ENCODE results near the gene KCTD7. TPM values are rescaled to one million over a fixed set of nuclear protein-coding genes. Genes with fewer than 3 reads are reported as not detected.
A peak's percentile ranks its signal among the peaks of the same experiment; 100 is the strongest.
"Not testable (repeated sequence)": the region's sequence is repeated elsewhere in the genome, so short reads cannot be mapped to it uniquely, and the experiment has no call there.

Gene KCTD7
- total RNA-seq, 1 experiment from 2014 or later: 11.6 TPM

GRCh38 chr7:66672432-66673123, 43.9 kb downstream of the KCTD7 start:
- not testable (repeated sequence) for H3K36me3 ChIP-seq (replicated peaks; ENCODE audit: control insufficient read depth, insufficient read depth, low read length); H3K27me3 ChIP-seq (ENCODE audit: control insufficient read depth, insufficient read depth, low read length); DNase-seq; H3K4me3 ChIP-seq (ENCODE audit: insufficient read depth, low read depth, low read length)

DNA sequence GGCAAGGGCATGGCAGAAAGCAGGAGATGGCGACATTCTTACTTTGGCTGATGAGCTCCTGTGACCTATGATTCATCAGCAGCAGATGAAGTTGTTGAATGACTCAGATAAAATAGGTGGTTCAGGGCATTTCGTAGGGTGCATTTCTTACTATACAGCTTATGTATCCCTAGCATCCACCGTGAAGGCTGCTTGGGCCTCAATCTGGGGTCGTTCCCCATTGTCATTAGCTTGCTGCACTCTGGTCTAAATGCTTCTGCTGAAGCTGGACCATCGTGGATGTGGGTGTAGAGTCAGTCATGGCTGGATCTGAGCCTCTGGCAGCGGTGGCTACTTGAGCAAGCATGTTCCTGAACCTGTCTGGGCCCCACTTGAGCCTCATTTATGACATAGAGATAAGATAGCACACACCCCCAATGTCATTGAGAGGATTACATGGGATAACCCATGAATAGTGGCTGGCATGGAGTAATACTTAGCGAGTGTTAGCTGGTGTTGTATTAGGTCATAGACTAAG, 44.5 kb downstream of the KCTD7 start:
- not testable (repeated sequence) for DNase-seq; H3K27me3 ChIP-seq (ENCODE audit: control insufficient read depth, insufficient read depth, low read length); H3K4me3 ChIP-seq (ENCODE audit: insufficient read depth, low read depth, low read length); H3K36me3 ChIP-seq (replicated peaks; ENCODE audit: control insufficient read depth, insufficient read depth, low read length)

DNA sequence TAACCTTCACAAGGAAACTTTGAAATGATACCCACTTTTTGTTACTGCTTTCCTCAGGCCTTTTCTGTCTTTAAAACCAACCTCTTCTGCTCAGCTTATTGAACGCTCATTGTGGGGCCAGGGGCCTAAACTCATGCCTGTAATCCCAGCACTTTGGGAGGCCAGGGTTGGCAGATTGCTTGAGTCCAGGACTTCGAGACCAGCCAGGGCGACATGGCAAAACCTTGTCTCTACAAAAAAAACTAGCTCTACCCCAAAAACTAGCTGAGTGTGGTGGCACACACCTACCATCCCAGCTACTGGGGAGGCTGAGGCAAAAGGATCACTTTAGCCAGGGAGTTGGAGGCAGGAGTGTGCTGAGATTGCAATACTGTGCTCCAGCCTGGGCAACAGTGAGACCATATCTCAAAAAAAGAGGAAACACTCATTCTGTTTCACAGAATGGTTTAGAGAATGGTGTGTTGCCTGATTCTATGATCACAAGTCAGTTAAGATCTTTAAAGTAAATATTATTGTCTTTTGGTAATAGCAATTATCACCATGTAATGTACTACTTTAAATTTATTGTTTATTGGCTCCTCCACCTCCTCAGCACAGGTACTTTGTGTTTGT, 51.1 kb downstream of the KCTD7 start:
- no peak overlapping the region for H3K4me3 ChIP-seq (ENCODE audit: insufficient read depth, low read depth, low read length)
- peaks cover 3% of the 10 kb centered on the region for H3K27me3 ChIP-seq (ENCODE audit: control insufficient read depth, insufficient read depth, low read length)
- no peak for DNase-seq
- H3K36me3 ChIP-seq (replicated peaks; ENCODE audit: control insufficient read depth, insufficient read depth, low read length): no peaks in the 10 kb centered on the region

DNA sequence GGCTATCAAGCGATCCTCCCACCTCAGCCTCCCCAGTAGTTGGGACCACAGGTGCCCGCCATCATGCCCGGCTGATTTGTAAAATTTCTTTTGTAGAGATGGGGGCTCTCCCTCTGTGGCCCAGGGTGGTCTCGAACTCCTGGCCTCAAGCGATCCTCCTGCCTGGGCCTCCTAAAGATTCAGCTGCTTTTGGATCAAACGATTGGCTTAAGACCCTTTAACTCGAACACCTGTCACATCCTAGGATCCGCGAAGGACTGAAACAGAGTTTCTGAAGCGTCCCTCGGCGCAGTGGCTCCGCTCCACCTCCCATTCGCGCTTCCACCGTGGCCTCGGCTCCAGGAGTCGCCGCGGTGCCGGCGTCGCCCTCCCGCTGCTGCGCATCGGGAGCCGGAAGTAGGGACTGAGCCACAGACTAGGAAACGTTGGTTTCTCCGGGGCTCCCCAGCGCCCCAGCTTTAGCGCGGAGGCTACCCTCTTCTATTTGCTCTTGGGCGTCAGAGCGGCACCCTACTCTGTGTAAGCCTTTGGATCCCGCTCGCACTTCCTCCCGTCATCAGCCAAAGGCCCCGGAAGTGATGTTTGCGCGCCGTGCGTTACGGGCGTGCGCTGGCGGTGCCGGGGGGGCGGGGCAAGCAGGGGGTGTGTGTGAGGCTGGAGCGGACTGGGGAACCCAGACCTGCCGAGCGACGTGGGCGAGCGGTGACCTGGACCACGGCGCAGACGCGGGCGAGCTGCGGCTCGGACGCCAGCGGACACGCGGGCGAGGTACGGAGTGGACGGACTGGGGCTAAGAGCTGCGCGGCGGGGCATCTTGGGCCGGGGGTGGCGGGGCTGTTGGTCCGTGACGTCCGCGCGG, 53.0 kb downstream of the KCTD7 start:
- DNase-seq: peak; percentile 97
- Histone ChIP-seq H3K36me3 (replicated peaks; ENCODE audit: control insufficient read depth, insufficient read depth, low read length) (no peaks in the 10 kb centered on the region), H3K4me3 (ENCODE audit: insufficient read depth, low read depth, low read length) (peak overlapping the region; percentile 91), H3K27me3 (ENCODE audit: control insufficient read depth, insufficient read depth, low read length) (peaks cover 3% of the 10 kb centered on the region)

- Histone ChIP-seq H3K36me3 (replicated peaks; ENCODE audit: control insufficient read depth, insufficient read depth, low read length) (no peaks in the 10 kb centered on the region), H3K27me3 (ENCODE audit: control insufficient read depth, insufficient read depth, low read length) (peaks cover 3% of the 10 kb centered on the region), H3K4me3 (ENCODE audit: insufficient read depth, low read depth, low read length) (peak overlapping the region; percentile 91)
- no peak for DNase-seq
These were observed 53.8 kb downstream of the KCTD7 start for GRCh38 chr7:66682350-66683093.

DNA sequence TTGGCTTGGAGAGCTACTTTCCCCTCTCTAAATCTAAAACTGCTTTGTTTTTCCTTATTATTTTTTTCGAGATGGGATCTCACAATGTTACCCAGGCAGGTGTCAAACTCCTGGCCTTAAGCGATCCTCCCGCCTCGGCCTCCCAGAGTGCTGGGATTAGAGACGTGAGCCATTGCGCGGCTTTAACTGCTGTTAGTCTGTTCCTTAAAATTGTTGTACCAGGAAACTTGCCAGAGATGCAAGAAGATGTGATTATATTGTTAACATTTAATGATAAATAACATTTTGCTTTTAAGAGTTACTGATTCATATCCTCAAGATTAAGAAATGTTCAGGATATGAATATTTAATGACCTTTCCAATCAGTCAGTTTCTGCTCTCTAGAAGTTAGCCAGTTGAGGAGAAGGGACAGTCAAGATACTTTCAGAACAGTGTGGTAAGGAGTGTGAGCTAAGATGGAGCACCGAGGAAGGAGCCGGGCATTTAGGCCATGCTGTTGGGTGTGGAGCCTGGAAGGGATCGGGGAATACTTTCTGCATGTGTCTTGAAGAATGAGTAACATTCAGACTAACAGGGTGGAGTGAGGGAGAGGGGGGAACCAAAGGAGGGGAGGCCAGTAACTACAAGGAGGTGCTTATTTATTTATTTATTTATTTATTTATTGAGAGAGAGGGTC, 54.6 kb downstream of the KCTD7 start:
- not testable (repeated sequence) for DNase-seq; H3K27me3 ChIP-seq (ENCODE audit: control insufficient read depth, insufficient read depth, low read length)
- H3K4me3 ChIP-seq (ENCODE audit: insufficient read depth, low read depth, low read length): peak overlapping the region; percentile 91; the same call in 1 of the 2 replicates

GRCh38 chr7:66683770-66684123, 55.1 kb downstream of the KCTD7 start:
- Histone ChIP-seq H3K27me3 (ENCODE audit: control insufficient read depth, insufficient read depth, low read length) (peaks cover 3% of the 10 kb centered on the region), H3K4me3 (ENCODE audit: insufficient read depth, low read depth, low read length) (no peak overlapping the region), H3K36me3 (replicated peaks; ENCODE audit: control insufficient read depth, insufficient read depth, low read length) (no peaks in the 10 kb centered on the region)
- no peak for DNase-seq

More for the DNA sequence above, 54.6 kb downstream of the KCTD7 start:
- H3K36me3 ChIP-seq (replicated peaks; ENCODE audit: control insufficient read depth, insufficient read depth, low read length): not testable (repeated sequence)

GRCh38 chr7:66685663-66686062, 57.0 kb downstream of the KCTD7 start:
- not testable (repeated sequence) for H3K27me3 ChIP-seq (ENCODE audit: control insufficient read depth, insufficient read depth, low read length); DNase-seq; H3K4me3 ChIP-seq (ENCODE audit: insufficient read depth, low read depth, low read length); H3K36me3 ChIP-seq (replicated peaks; ENCODE audit: control insufficient read depth, insufficient read depth, low read length)

DNA sequence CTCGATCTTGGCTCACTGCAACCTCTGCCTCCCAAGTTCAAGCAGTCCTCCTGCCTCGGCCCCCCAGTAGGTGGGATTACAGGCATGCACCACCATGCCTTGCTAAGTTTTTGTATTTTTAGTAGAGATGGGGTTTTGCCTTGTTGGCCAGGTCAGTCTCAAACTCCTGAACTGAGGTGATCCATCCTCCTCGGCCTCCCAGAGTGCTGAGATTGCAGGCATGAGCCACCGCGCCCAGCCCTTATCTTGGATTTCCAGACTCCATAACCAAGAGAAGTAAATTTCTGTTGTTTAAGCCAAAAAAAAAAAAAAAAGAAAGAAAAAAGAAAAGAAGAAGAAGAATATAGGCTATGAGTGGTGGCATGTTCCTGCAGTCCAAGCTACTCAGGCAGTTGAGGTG, 58.5 kb downstream of the KCTD7 start:
- Histone ChIP-seq H3K27me3 (ENCODE audit: control insufficient read depth, insufficient read depth, low read length) (peaks cover 3% of the 10 kb centered on the region), H3K36me3 (replicated peaks; ENCODE audit: control insufficient read depth, insufficient read depth, low read length) (no peaks in the 10 kb centered on the region), H3K4me3 (ENCODE audit: insufficient read depth, low read depth, low read length) (no peak overlapping the region)
- no peak for DNase-seq

- H3K27me3 ChIP-seq (ENCODE audit: control insufficient read depth, insufficient read depth, low read length); DNase-seq; H3K4me3 ChIP-seq (ENCODE audit: insufficient read depth, low read depth, low read length); H3K36me3 ChIP-seq (replicated peaks; ENCODE audit: control insufficient read depth, insufficient read depth, low read length): not testable (repeated sequence)
These were observed 59.0 kb downstream of the KCTD7 start for GRCh38 chr7:66687672-66688071.

DNA sequence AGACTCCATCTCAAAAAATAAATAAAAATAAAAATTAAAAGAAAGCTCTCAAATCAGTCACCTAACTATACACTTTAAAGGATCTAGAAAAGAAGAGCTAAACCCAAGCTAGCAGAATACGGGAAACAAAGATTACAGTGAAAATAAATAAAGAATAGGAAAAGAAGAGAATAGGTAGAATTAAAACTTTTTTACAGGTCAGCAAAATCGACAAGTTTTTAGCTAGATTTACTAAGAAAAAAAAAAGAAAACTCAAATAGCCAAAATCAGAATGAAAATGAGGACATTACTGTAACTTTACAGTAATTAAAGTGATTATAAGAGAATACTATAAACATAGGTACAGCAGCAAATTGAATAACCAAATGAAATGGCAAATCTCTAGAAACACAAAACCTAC, 60.4 kb downstream of the KCTD7 start:
- no peak for DNase-seq
- Histone ChIP-seq H3K36me3 (replicated peaks; ENCODE audit: control insufficient read depth, insufficient read depth, low read length) (no peaks in the 10 kb centered on the region), H3K27me3 (ENCODE audit: control insufficient read depth, insufficient read depth, low read length) (no peaks in the 10 kb centered on the region), H3K4me3 (ENCODE audit: insufficient read depth, low read depth, low read length) (no peak overlapping the region)

DNA sequence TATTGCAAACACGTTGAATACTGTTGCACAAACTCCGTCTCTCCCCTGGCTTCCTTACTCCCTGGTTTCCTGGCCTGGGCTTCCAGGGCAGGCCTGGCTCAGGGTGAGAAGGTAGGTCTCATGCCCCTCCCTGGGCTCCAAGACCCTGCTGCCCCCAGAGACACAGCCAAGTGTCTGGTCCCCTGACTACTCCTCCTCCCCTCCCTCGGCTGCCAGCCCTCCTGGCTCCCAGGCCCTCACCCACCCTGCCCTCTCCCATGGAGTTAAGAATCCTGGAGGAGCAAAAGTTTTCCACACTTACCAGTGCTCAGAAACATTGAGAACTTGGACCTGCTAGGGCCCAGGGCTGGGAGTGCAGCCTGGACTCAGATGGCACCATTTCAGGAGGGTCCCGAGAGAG, 64.7 kb downstream of the KCTD7 start:
- no peak overlapping the region for H3K4me3 ChIP-seq (ENCODE audit: insufficient read depth, low read depth, low read length)
- H3K27me3 ChIP-seq (ENCODE audit: control insufficient read depth, insufficient read depth, low read length): no peaks in the 10 kb centered on the region
- peak; percentile 31 for DNase-seq
- H3K36me3 ChIP-seq (replicated peaks; ENCODE audit: control insufficient read depth, insufficient read depth, low read length): no peaks in the 10 kb centered on the region; the same call in 1 of the 2 replicates
